Liver (tissue), 9 donors: ENCODE data around the gene MYH11. TPM values are rescaled to one million over a fixed set of nuclear protein-coding genes. Genes with fewer than 3 reads are reported as not detected.

ENCODE experiments used
- DNase-seq: peaks from one replicate; pipeline ENCODE4 v3.0.0-alpha.2; 2017; ENCODE audit warnings: low spot score
- H3K27ac ChIP-seq, 2 donors: one replicate each; pipeline ENCODE4 v1.7.0; 2013; ENCODE audit warnings: inconsistent platforms in 2 of 2, low read length in 2 of 2, control low read depth in 1 of 2, low read depth in 1 of 2, mild to moderate bottlenecking in 1 of 2
- H3K27me3 ChIP-seq, 4 donors: one replicate each; pipeline versions ENCODE4 v1.6.1 to v1.7.0; 2013; ENCODE audit warnings: low read length in 3 of 4, inconsistent platforms in 1 of 4, mild to moderate bottlenecking in 1 of 4, moderate library complexity in 1 of 4; ENCODE audit not compliant: control insufficient read depth in 4 of 4, insufficient read depth in 4 of 4
- H3K36me3 ChIP-seq, 4 donors: one replicate each; pipeline versions ENCODE4 v1.6.1 to v1.7.0; 2013; ENCODE audit warnings: low read length in 3 of 4, mild to moderate bottlenecking in 3 of 4, low read depth in 1 of 4, moderate library complexity in 1 of 4; ENCODE audit not compliant: control insufficient read depth in 4 of 4, insufficient read depth in 3 of 4
- H3K4me1 ChIP-seq, 4 donors: one replicate each; pipeline versions ENCODE4 v1.6.1 to v1.7.0; 2013; ENCODE audit warnings: low read length in 3 of 4, mild to moderate bottlenecking in 3 of 4, moderate library complexity in 1 of 4; ENCODE audit not compliant: control insufficient read depth in 4 of 4, insufficient read depth in 4 of 4
- H3K4me3 ChIP-seq, 3 donors: one replicate each; pipeline versions ENCODE4 v1.6.1 to v1.7.0; 2013; ENCODE audit warnings: low read length in 3 of 3, control low read depth in 1 of 3, low read depth in 1 of 3, mild to moderate bottlenecking in 1 of 3
- H3K9ac ChIP-seq, 2 donors: one replicate each; pipeline ENCODE4 v1.7.0; 2013; ENCODE audit warnings: low read length in 2 of 2, mild to moderate bottlenecking in 2 of 2, moderate library complexity in 2 of 2, control low read depth in 1 of 2, low read depth in 1 of 2
- H3K9me3 ChIP-seq, 4 donors: one replicate each; pipeline versions ENCODE4 v1.6.1 to v1.7.0; 2013; ENCODE audit warnings: low read length in 3 of 4; ENCODE audit not compliant: control insufficient read depth in 4 of 4
- ATF3 ChIP-seq: IDR thresholded peaks from 2 replicates; pipeline ENCODE4 v1.6.1; 2016; ENCODE audit warnings: antibody characterized with exemption
- FOXA1 ChIP-seq: IDR thresholded peaks from 2 replicates; pipeline ENCODE4 v1.6.1; 2016; ENCODE audit warnings: antibody characterized with exemption
- GABPA ChIP-seq, 2 donors: IDR thresholded peaks in 1 of 2; conservative IDR thresholded peaks in 1 of 2; 2 replicates each; pipeline ENCODE4 v1.6.1; 2016; ENCODE audit warnings: antibody characterized with exemption in 2 of 2, mild to moderate bottlenecking in 1 of 2, moderate library complexity in 1 of 2
- HNF4A ChIP-seq, 2 donors: conservative IDR thresholded peaks; 2 replicates each; pipeline ENCODE4 v1.6.1; 2016; ENCODE audit warnings: antibody characterized with exemption in 2 of 2, mild to moderate bottlenecking in 2 of 2
- HNF4G ChIP-seq: IDR thresholded peaks from 2 replicates; pipeline ENCODE4 v1.6.1; 2016; ENCODE audit warnings: antibody characterized with exemption
- JUND ChIP-seq, 2 donors: IDR thresholded peaks; 2 replicates each; pipeline ENCODE4 v1.6.1; 2016; ENCODE audit warnings: antibody characterized with exemption in 2 of 2
- NR2F2 ChIP-seq: IDR thresholded peaks from 2 replicates; pipeline ENCODE4 v1.6.1; 2016; ENCODE audit warnings: antibody characterized with exemption
- RAD21 ChIP-seq, 2 donors: IDR thresholded peaks; 2 replicates each; pipeline ENCODE4 v1.6.1; 2016; ENCODE audit warnings: antibody characterized with exemption in 2 of 2, mild to moderate bottlenecking in 2 of 2
- RXRA ChIP-seq, 2 donors: IDR thresholded peaks; 2 replicates each; pipeline ENCODE4 v1.6.1; 2017 to 2018; ENCODE audit warnings: antibody characterized with exemption in 2 of 2, mild to moderate bottlenecking in 1 of 2
- SP1 ChIP-seq: IDR thresholded peaks from 2 replicates; pipeline ENCODE4 v1.6.1; 2018; ENCODE audit warnings: antibody characterized with exemption, mild to moderate bottlenecking
- TAF1 ChIP-seq: conservative IDR thresholded peaks from 2 replicates; pipeline ENCODE4 v1.6.1; 2016; ENCODE audit warnings: antibody characterized with exemption, mild to moderate bottlenecking
- YY1 ChIP-seq: IDR thresholded peaks from 2 replicates; pipeline ENCODE4 v1.6.1; 2016; ENCODE audit warnings: antibody characterized with exemption, mild to moderate bottlenecking
- WGBS: extraction: QIAGEN DNeasy Blood & Tissue Kit; methylation state at CpG from one replicate; pipeline ENCODE4 v1.1.7; 2013; 5-methylcytosine and 5-hydroxymethylcytosine counted together
- polyA plus RNA-seq, 2 donors: library from polyadenylated mRNA; stranded (reverse) in 1 of 2; unstranded in 1 of 2; fragments of 200-250 nt in 1 of 2; fragments of >200 nt in 1 of 2; fragmentation: Nextera tagmentation in 1 of 2; extraction: Ambion mirVana in 1 of 2; gene quantifications; one replicate each; pipeline versions ENCODE4 v1.2.1 to v1.2.3, GENCODE V29; 2013 to 2015
- total RNA-seq, 2 donors: library from RNA; depleted of rRNA; stranded (reverse); fragments of >200 nt; gene quantifications; one replicate each; pipeline ENCODE4 v1.2.3, GENCODE V29; 2014
- TF ChIP-seq, protein P1 (sequence below): fragments of 150-350 bp; IDR thresholded peaks from 2 replicates; pipeline ENCODE4 v1.5.1; 2017; ENCODE audit warnings: improper control_type of control experiment, low read depth, low read length; ENCODE audit not compliant: missing input control
- TF ChIP-seq, protein P2 (sequence below): IDR thresholded peaks from 2 replicates; pipeline ENCODE4 v1.6.1; 2016; ENCODE audit warnings: antibody characterized with exemption, mild to moderate bottlenecking
- donor health status: healthy.
- donor health status: healthy.
- donor health status: healthy.
- donor health status: healthy.
- donor health status: healthy.

The MYH11 gene
- total and polyA plus RNA-seq, 4 donors = 0.51 to 33.7 (median 4.0) TPM

DNA sequence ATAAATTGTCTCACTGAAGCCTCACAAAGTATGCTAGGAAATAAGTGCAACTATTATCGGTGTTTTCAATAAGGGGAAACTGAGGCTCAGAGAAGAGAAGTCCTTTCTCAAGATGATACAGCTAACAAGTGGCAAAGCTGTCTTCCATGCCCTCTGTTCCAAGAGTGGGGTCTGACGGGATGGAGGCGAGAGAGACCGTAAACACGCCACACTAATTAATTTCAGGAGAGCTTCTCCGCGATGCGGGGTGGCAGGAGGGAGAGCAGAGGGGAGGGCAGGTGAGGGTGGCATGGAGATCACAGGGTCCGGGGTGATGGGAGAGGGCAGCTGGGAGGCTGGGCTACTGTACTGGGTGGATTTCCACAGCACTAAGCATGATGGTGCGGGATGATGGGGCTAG lies 80.3 kb downstream of the MYH11 start:
- no peak overlapping the region for H3K4me3 ChIP-seq
- 89% methylated on average over 10 of the region's 10 CpGs for WGBS
- H3K4me1 ChIP-seq = no peaks in the 10 kb centered on the region
- no peak for DNase-seq
- no peaks in the 10 kb centered on the region for H3K36me3 ChIP-seq
- TF ChIP-seq YY1 (no peak), TAF1 (no peak), HNF4G (no peak), GABPA (IDR thresholded peaks at IDR 0.05 in 1 of 2, conservative IDR thresholded peaks at IDR 0.05 in 1 of 2) (no peak), RAD21 (IDR thresholded peaks at IDR 0.05) (no peak), FOXA1 (no peak), SP1 (no peak), RXRA (IDR thresholded peaks at IDR 0.05) (no peak), ATF3 (no peak), JUND (IDR thresholded peaks at IDR 0.05) (no peak)
- TF ChIP-seq, protein P1, sequence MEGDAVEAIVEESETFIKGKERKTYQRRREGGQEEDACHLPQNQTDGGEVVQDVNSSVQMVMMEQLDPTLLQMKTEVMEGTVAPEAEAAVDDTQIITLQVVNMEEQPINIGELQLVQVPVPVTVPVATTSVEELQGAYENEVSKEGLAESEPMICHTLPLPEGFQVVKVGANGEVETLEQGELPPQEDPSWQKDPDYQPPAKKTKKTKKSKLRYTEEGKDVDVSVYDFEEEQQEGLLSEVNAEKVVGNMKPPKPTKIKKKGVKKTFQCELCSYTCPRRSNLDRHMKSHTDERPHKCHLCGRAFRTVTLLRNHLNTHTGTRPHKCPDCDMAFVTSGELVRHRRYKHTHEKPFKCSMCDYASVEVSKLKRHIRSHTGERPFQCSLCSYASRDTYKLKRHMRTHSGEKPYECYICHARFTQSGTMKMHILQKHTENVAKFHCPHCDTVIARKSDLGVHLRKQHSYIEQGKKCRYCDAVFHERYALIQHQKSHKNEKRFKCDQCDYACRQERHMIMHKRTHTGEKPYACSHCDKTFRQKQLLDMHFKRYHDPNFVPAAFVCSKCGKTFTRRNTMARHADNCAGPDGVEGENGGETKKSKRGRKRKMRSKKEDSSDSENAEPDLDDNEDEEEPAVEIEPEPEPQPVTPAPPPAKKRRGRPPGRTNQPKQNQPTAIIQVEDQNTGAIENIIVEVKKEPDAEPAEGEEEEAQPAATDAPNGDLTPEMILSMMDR = no peak
- TF ChIP-seq, protein P2, sequence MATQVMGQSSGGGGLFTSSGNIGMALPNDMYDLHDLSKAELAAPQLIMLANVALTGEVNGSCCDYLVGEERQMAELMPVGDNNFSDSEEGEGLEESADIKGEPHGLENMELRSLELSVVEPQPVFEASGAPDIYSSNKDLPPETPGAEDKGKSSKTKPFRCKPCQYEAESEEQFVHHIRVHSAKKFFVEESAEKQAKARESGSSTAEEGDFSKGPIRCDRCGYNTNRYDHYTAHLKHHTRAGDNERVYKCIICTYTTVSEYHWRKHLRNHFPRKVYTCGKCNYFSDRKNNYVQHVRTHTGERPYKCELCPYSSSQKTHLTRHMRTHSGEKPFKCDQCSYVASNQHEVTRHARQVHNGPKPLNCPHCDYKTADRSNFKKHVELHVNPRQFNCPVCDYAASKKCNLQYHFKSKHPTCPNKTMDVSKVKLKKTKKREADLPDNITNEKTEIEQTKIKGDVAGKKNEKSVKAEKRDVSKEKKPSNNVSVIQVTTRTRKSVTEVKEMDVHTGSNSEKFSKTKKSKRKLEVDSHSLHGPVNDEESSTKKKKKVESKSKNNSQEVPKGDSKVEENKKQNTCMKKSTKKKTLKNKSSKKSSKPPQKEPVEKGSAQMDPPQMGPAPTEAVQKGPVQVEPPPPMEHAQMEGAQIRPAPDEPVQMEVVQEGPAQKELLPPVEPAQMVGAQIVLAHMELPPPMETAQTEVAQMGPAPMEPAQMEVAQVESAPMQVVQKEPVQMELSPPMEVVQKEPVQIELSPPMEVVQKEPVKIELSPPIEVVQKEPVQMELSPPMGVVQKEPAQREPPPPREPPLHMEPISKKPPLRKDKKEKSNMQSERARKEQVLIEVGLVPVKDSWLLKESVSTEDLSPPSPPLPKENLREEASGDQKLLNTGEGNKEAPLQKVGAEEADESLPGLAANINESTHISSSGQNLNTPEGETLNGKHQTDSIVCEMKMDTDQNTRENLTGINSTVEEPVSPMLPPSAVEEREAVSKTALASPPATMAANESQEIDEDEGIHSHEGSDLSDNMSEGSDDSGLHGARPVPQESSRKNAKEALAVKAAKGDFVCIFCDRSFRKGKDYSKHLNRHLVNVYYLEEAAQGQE = no peak
- no peak overlapping the region for H3K9ac ChIP-seq
- H3K27ac ChIP-seq = no peak overlapping the region
- no peaks in the 10 kb centered on the region for H3K27me3 ChIP-seq
- no peaks in the 10 kb centered on the region for H3K9me3 ChIP-seq

DNA sequence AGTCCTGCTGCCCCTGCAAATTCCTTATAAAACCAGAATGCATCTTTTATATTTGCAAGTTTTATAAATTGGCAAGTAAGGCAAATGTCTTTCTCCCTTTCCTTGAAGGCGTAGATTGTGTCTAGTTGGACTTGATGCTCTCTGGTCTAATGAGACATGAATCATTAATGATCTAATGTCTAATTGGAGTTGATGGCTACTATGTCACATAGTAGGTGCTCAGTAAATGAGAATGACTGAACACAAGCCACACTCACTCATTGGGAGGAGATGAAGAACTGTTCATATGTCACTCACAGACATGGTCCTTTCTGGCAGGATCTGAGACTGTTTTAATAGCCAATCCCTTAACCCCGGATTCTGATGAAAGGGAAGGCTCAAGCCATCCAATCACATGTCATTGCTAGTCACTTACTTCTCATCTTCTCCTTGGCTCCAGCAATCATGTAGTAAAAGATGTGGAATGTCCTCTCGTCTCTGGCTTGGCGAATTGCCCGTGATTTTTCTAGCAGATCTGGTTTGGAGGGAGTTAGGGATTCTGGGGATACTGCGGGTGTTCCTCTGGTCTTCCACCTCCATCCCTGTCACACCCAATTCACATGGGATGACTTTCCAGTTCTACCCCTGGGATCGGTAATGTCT lies 81.0 kb downstream of the MYH11 start:
- H3K9ac ChIP-seq = no peak overlapping the region
- no peaks in the 10 kb centered on the region for H3K4me1 ChIP-seq
- DNase-seq = no peak
- H3K27me3 ChIP-seq = no peaks in the 10 kb centered on the region
- H3K9me3 ChIP-seq = no peaks in the 10 kb centered on the region
- H3K27ac ChIP-seq = no peak overlapping the region
- no peak overlapping the region for H3K4me3 ChIP-seq
- no peaks in the 10 kb centered on the region for H3K36me3 ChIP-seq
- 72% methylated on average over 7 of the region's 7 CpGs for WGBS
- TF ChIP-seq JUND (IDR thresholded peaks at IDR 0.05) (no peak), NR2F2 (no peak), YY1 (no peak), GABPA (IDR thresholded peaks at IDR 0.05 in 1 of 2, conservative IDR thresholded peaks at IDR 0.05 in 1 of 2) (no peak), HNF4A (conservative IDR thresholded peaks at IDR 0.05) (no peak), TAF1 (no peak)
